Endothelial cell of umbilical vein (primary cell): Measurements from ENCODE around the gene AGAP2. TPM values are rescaled to one million over a fixed set of nuclear protein-coding genes. Genes with fewer than 3 reads are reported as not detected.

Source experiments
- BruUV-seq: library from RNA; stranded (reverse); fragments of 400-500 nt; replicated peaks from 2 replicates; lab custom pipeline; 2021; lab: Mats Ljungman, UMichigan
- CTCF ChIA-PET: fragments of 300-600, 350-600 bp; sonication (Branson Sonifier 250); formaldehyde crosslinking; loops from one replicate; lab custom pipeline; 2021; ENCODE audit warnings: antibody characterized with exemption, inconsistent platforms; lab: Charles Lee
- POLR2A ChIA-PET: fragments of 300-600, 350-600 bp; sonication (Branson Sonifier 250); formaldehyde crosslinking; loops from one replicate; lab custom pipeline; 2021; ENCODE audit warnings: antibody characterized with exemption, inconsistent platforms; lab: Charles Lee
- DNase-seq: peaks from one replicate; pipeline ENCODE4 v3.0.0-alpha.2; 2011; ENCODE audit warnings: low read depth, low spot score
- FAIRE-seq: peaks from 2 replicates; lab custom pipeline; 2011; peaks lifted over from hg19 to GRCh38; lab: Jason Lieb, UNC
- H2AFZ ChIP-seq: 2 replicates; pipeline ENCODE4 v1.6.0; 2012; ENCODE audit warnings: low read depth, low read length, control low read depth, inconsistent platforms
- H3K27ac ChIP-seq: 2 replicates; pipeline ENCODE4 v1.5.1; 2011; ENCODE audit warnings: low read depth, mild to moderate bottlenecking, control low read depth, low read length, moderate library complexity; ENCODE audit not compliant: insufficient read depth
- H3K27me3 ChIP-seq, 2 experiments: 2 replicates each; pipeline versions ENCODE4 v1.6.0 to v1.6.1; 2011; ENCODE audit warnings: low read length in 2 of 2, mixed read lengths in 1 of 2; ENCODE audit not compliant: control insufficient read depth in 2 of 2, insufficient read depth in 2 of 2
- H3K36me3 ChIP-seq, 2 experiments: 2 replicates in 1 of 2; 3 replicates in 1 of 2; pipeline ENCODE4 v1.5.1; 2011; ENCODE audit warnings: low read length in 2 of 2, mild to moderate bottlenecking in 1 of 2, moderate library complexity in 1 of 2; ENCODE audit not compliant: control insufficient read depth in 2 of 2, insufficient read depth in 2 of 2; ENCODE audit errors: extremely low read depth in 1 of 2
- H3K4me1 ChIP-seq: 3 replicates; pipeline ENCODE4 v1.5.1; 2011; ENCODE audit warnings: mild to moderate bottlenecking, low read length; ENCODE audit not compliant: control insufficient read depth, insufficient read depth; ENCODE audit errors: extremely low read depth
- H3K4me2 ChIP-seq: 2 replicates; pipeline ENCODE4 v1.6.1; 2011; ENCODE audit warnings: low read length, control low read depth, mixed read lengths; ENCODE audit not compliant: insufficient read depth
- H3K4me3 ChIP-seq, 3 experiments: fragments of 200-600 bp in 1 of 3; sonication (generic), shearing (Covaris generic) in 1 of 3; replicated peaks in 1 of 3; 2 replicates each; pipeline ENCODE4 v1.5.1; 2011 to 2016; ENCODE audit warnings: control low read depth in 3 of 3, low read length in 3 of 3, mild to moderate bottlenecking in 2 of 3, inconsistent platforms in 1 of 3, low read depth in 1 of 3, moderate library complexity in 1 of 3; ENCODE audit not compliant: insufficient read depth in 1 of 3
- H3K79me2 ChIP-seq: 2 replicates; pipeline ENCODE4 v1.6.0; 2012; ENCODE audit warnings: low read length, inconsistent platforms; ENCODE audit not compliant: control insufficient read depth, insufficient read depth
- H3K9ac ChIP-seq: replicated peaks from 2 replicates; pipeline ENCODE3; 2011; ENCODE audit warnings: low read length, control low read depth; ENCODE audit not compliant: insufficient read depth; ENCODE audit errors: extremely low read depth
- H3K9me1 ChIP-seq: replicated peaks from 3 replicates; pipeline ENCODE4 v1.6.0; 2011; ENCODE audit warnings: mild to moderate bottlenecking, low read length; ENCODE audit not compliant: control insufficient read depth, insufficient read depth; ENCODE audit errors: extremely low read depth
- H3K9me3 ChIP-seq: replicated peaks from 2 replicates; pipeline ENCODE4 v1.5.1; 2012; ENCODE audit warnings: low read length, inconsistent platforms; ENCODE audit not compliant: control insufficient read depth, insufficient read depth
- H4K20me1 ChIP-seq: replicated peaks from 2 replicates; pipeline ENCODE3; 2011; ENCODE audit warnings: mild to moderate bottlenecking, low read length; ENCODE audit not compliant: control insufficient read depth, insufficient read depth; ENCODE audit errors: extremely low read depth
- EZH2 ChIP-seq: IDR thresholded peaks from 2 replicates; pipeline ENCODE4 v1.6.1; 2012; ENCODE audit warnings: borderline replicate concordance, low read depth, mild to moderate bottlenecking, moderate library complexity, low read length, inconsistent platforms; ENCODE audit not compliant: severe bottlenecking
- FOS ChIP-seq: IDR thresholded peaks from 2 replicates; pipeline ENCODE4 v1.6.1; 2011; ENCODE audit warnings: mild to moderate bottlenecking, low read length, moderate library complexity, borderline replicate concordance; ENCODE audit not compliant: insufficient read depth
- GATA2 ChIP-seq: IDR thresholded peaks from 2 replicates; pipeline ENCODE4 v1.7.0; 2011; ENCODE audit warnings: low read depth, mild to moderate bottlenecking, moderate library complexity, mixed read lengths, low read length; ENCODE audit not compliant: insufficient read length, insufficient read depth
- JUN ChIP-seq: IDR thresholded peaks from 2 replicates; pipeline ENCODE4 v1.6.1; 2011; ENCODE audit warnings: borderline replicate concordance, low read depth; ENCODE audit not compliant: insufficient read length, insufficient read depth
- MYC ChIP-seq: IDR thresholded peaks from one replicate; pipeline ENCODE4 v1.6.1; 2011; ENCODE audit warnings: mild to moderate bottlenecking, low read depth, low read length
- POLR2A ChIP-seq: IDR thresholded peaks from 2 replicates; pipeline ENCODE4 v1.6.1; 2012; ENCODE audit warnings: low read depth, mild to moderate bottlenecking, control low read depth, low read length
- POLR2AphosphoS5 ChIP-seq: IDR thresholded peaks from 2 replicates; pipeline ENCODE4 v1.6.1; 2012; ENCODE audit warnings: low read depth, mild to moderate bottlenecking, control low read depth, low read length, moderate library complexity; ENCODE audit not compliant: insufficient read depth
- dilution Hi-C: fragments of 300-500 bp; cut with MboI; formaldehyde crosslinking; loops from one replicate; pipeline ENCODE4 v1.15.0; 2019; ENCODE audit warnings: low sequenced_read_pairs; ENCODE audit not compliant: extremely low pct_ligation_motif_present
- intact Hi-C: fragments of 100-400 bp; cut with micrococcal nuclease; formaldehyde crosslinking; loops from one replicate; pipeline ENCODE4 v1.10.0; 2022
- polyA plus RNA-seq, 4 experiments: library from polyadenylated mRNA; depleted of rRNA in 3 of 4; stranded (reverse) in 3 of 4; unstranded in 1 of 4; fragments of >200 nt; gene quantifications; 2 replicates each; pipeline versions ENCODE4 v1.2.1 to v1.2.3, GENCODE V29; 2011 to 2012; ENCODE audit warnings: missing spikeins in 1 of 4
- total RNA-seq: library from RNA; stranded (reverse); gene quantifications from 2 replicates; pipeline ENCODE4 v1.2.3, GENCODE V29; 2021
- TF ChIP-seq, protein P1 (sequence below), 2 donors: IDR thresholded peaks; 1 replicate in 1 of 2; 2 replicates in 1 of 2; pipeline ENCODE4 v1.5.1; 2011; ENCODE audit warnings: low read length in 2 of 2, mild to moderate bottlenecking in 2 of 2, moderate library complexity in 2 of 2, control low read depth in 1 of 2, inconsistent platforms in 1 of 2, low read depth in 1 of 2; ENCODE audit not compliant: insufficient read depth in 1 of 2; ENCODE audit errors: extremely low read depth in 1 of 2
- TF ChIP-seq, protein P2 (sequence below): IDR thresholded peaks from 2 replicates; pipeline ENCODE4 v1.6.1; 2011; ENCODE audit not compliant: insufficient read depth, insufficient read length

AGAP2 gene
- total and polyA plus RNA-seq, 2 donors (not counting 3 experiments of a cell fraction or from before 2014, with no cell fraction given): 0.04 to 0.24 TPM

- intact Hi-C loops (no loop called here), dilution Hi-C loops (no loop called here)
- DNase-seq (no peak), FAIRE-seq (no peak)
- ChIA-PET POLR2A (no interaction called here), CTCF (interaction anchor here (0.9 to 1.1 kb wide), 2 partner anchors 15 kb away, joined by 3 to 9 read pairs; no protein-coding TSS in a partner anchor)
- H3K9me1 ChIP-seq: no peaks in the 10 kb centered on the region
- no peak overlapping the region for H3K9ac ChIP-seq
- no peaks in the 10 kb centered on the region for H3K79me2 ChIP-seq
- no TSS peak for BruUV-seq
- no peak overlapping the region for H2AFZ ChIP-seq
- no peaks in the 10 kb centered on the region for H3K36me3 ChIP-seq
- no peaks in the 10 kb centered on the region for H4K20me1 ChIP-seq
- H3K27me3 ChIP-seq: peaks cover 32 to 38% of the 10 kb centered on the region in 2 experiments
- H3K4me2 ChIP-seq: no peak overlapping the region
- H3K27ac ChIP-seq: no peak overlapping the region
- no peak overlapping the region for H3K4me3 ChIP-seq
- H3K4me1 ChIP-seq: peaks cover 10% of the 10 kb centered on the region
- TF ChIP-seq, protein P1, sequence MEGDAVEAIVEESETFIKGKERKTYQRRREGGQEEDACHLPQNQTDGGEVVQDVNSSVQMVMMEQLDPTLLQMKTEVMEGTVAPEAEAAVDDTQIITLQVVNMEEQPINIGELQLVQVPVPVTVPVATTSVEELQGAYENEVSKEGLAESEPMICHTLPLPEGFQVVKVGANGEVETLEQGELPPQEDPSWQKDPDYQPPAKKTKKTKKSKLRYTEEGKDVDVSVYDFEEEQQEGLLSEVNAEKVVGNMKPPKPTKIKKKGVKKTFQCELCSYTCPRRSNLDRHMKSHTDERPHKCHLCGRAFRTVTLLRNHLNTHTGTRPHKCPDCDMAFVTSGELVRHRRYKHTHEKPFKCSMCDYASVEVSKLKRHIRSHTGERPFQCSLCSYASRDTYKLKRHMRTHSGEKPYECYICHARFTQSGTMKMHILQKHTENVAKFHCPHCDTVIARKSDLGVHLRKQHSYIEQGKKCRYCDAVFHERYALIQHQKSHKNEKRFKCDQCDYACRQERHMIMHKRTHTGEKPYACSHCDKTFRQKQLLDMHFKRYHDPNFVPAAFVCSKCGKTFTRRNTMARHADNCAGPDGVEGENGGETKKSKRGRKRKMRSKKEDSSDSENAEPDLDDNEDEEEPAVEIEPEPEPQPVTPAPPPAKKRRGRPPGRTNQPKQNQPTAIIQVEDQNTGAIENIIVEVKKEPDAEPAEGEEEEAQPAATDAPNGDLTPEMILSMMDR (IDR thresholded peaks at IDR 0.05; ENCODE audit: extremely low read depth in 1 of 2, insufficient read depth in 1 of 2, low read depth in 1 of 2, low read length in 2 of 2): no peak
- TF ChIP-seq, protein P2, sequence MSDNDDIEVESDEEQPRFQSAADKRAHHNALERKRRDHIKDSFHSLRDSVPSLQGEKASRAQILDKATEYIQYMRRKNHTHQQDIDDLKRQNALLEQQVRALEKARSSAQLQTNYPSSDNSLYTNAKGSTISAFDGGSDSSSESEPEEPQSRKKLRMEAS: no peak
- TF ChIP-seq POLR2AphosphoS5 (no peak), POLR2A (no peak), MYC (no peak), EZH2 (no peak), GATA2 (no peak), FOS (no peak), JUN (no peak)
- H3K9me3 ChIP-seq: no peaks in the 10 kb centered on the region
Measured at GRCh38 chr12:57741844-57742738, 3.5 kb upstream of the AGAP2 start.
